ENCODE results near the gene RXRA.
A peak's percentile ranks its signal among the peaks of the same experiment; 100 is the strongest.

GRCh38 chr9:134333234-134333873 lies 7.1 kb downstream of the RXRA start:
- TF ChIP-seq CTCF (IDR thresholded peaks at IDR 0.05; ENCODE audit: low read depth, low read length, missing input control) (no peak), EGR1 (IDR thresholded peaks at IDR 0.05; ENCODE audit: low read depth in 2 of 2) (peak in 1 of 2 donors; percentile 15), REST (IDR thresholded peaks at IDR 0.05) (peak; percentile 30), RAD21 (IDR thresholded peaks at IDR 0.05) (peak in 1 of 2 donors; percentile 27), RXRA (IDR thresholded peaks at IDR 0.05) (peak; percentile 74 to 82), TAF1 (conservative IDR thresholded peaks at IDR 0.05) (no peak), SP1 (IDR thresholded peaks at IDR 0.05) (peak; percentile 52), YY1 (IDR thresholded peaks at IDR 0.05) (peak; percentile 92), ZBTB33 (IDR thresholded peaks at IDR 0.05) (no peak), GABPA (IDR thresholded peaks at IDR 0.05 in 1 of 2, conservative IDR thresholded peaks at IDR 0.05 in 1 of 2) (no peak), MAX (IDR thresholded peaks at IDR 0.05) (no peak), JUND (IDR thresholded peaks at IDR 0.05) (peak in 1 of 2 donors; percentile 15), ATF3 (IDR thresholded peaks at IDR 0.05) (no peak), NR2F2 (IDR thresholded peaks at IDR 0.05) (peak; percentile 62)
